NCI-H460 (cell line): ENCODE results near the gene CAMTA2. TPM values are rescaled to one million over a fixed set of nuclear protein-coding genes. Genes with fewer than 3 reads are reported as not detected.

ENCODE experiments used
- DNase-seq: peaks from one replicate; pipeline ENCODE4 v3.0.0-alpha.2; 2016; ENCODE audit warnings: low read depth; ENCODE audit errors: extremely low read depth
- total RNA-seq: library from RNA; depleted of rRNA; stranded (reverse); fragments of >200 nt; shearing (Covaris generic); gene quantifications from 2 replicates; pipeline ENCODE4 v1.2.3, GENCODE V29; 2014

The CAMTA2 gene
- total RNA-seq, 1 experiment from 2014 or later: 54.5 TPM

GRCh38 chr17:5003214-5003867 is 15.9 kb upstream of the CAMTA2 start:
- no peak for DNase-seq

GRCh38 chr17:5002121-5002788 is 14.8 kb upstream of the CAMTA2 start:
- no peak for DNase-seq

- DNase-seq: no peak
These were observed 12.8 kb upstream of the CAMTA2 start for GRCh38 chr17:5000237-5000639.

- no peak for DNase-seq
These were observed 12.1 kb upstream of the CAMTA2 start for GRCh38 chr17:4999430-5000093.

- DNase-seq: no peak
These were observed 11.4 kb upstream of the CAMTA2 start for GRCh38 chr17:4998732-4999429.

- no peak for DNase-seq
These were observed 10.7 kb upstream of the CAMTA2 start for GRCh38 chr17:4998027-4998731.

GRCh38 chr17:4997302-4998026 is 10.0 kb upstream of the CAMTA2 start, which contains the start of the genes INCA1 and KIF1C:
INCA1 (minus strand) TSS chr17:4997522; CDS start chr17:4994437, 3,085 bp downstream.
KIF1C (plus strand) TSS chr17:4997950; CDS start chr17:5000247, 2,297 bp downstream.
- DNase-seq: peak; percentile 85

GRCh38 chr17:4994081-4994595 is 6.7 kb upstream of the CAMTA2 start:
- no peak for DNase-seq

GRCh38 chr17:4987767-4988567 is 492 bp upstream of the CAMTA2 start:
- DNase-seq: no peak

GRCh38 chr17:4986403-4986802 is 1.1 kb downstream of the CAMTA2 start:
- DNase-seq: no peak

- DNase-seq: no peak
These were observed 5.2 kb downstream of the CAMTA2 start for GRCh38 chr17:4982305-4982704.

- peak; percentile 54 for DNase-seq
These were observed 6.7 kb downstream of the CAMTA2 start for GRCh38 chr17:4980644-4981216.

- no peak for DNase-seq
These were observed 8.7 kb downstream of the CAMTA2 start for GRCh38 chr17:4978726-4979125.

GRCh38 chr17:4974115-4974670 is 13.3 kb downstream of the CAMTA2 start:
- no peak for DNase-seq

- DNase-seq: no peak
These were observed 14.0 kb downstream of the CAMTA2 start for GRCh38 chr17:4973256-4974114.

GRCh38 chr17:4972752-4973151 is 14.7 kb downstream of the CAMTA2 start:
- DNase-seq: no peak

GRCh38 chr17:4972322-4972721 is 15.2 kb downstream of the CAMTA2 start:
- DNase-seq: no peak
